GM21717 (cell line): ENCODE results near the gene EHBP1.

Source experiments
- ATAC-seq: cut with Tn5 transposase; IDR thresholded peaks from one replicate; pipeline ENCODE4 v1.9.1; 2021; ENCODE audit warnings: mild to moderate bottlenecking, moderate library complexity; ENCODE audit not compliant: unreplicated experiment

Gene EHBP1

DNA sequence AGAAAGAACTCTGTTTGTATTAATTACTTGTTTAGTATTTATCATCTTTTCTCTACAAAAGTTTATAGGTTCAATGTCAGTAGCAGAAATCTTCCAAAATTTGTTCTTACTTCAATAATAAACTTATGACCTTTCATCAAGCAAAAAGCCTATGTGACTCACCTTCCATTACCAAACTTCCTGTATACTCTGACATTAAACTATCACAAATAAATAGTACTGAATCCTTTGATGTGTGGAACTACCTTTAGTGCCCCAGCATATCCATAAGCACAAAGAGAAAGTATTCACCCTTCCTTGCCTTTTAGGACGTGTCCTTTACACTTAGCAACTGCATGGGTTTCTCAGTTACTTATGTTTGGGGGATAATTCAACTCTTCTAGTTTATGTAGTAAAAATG lies 166.0 kb downstream of the EHBP1 start:
- ATAC-seq: no peak

DNA sequence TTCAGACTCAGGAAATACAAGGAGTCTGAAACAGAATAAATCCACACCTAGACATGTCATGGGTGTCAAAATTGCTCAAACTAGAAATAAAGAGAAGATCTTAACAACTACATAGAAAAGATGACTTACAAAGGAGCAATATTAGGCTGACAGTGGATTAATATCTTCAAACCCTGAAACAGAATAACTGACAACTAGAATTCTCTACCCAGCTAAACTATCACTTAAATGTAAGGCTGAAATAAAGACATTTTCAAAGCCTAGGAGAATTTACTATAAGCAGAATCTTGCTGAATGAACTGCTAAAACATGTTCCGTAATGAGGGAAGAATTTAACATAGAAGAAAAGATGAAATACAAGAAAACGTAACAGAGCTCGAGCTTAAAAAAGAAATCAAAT lies 168.1 kb downstream of the EHBP1 start:
- no peak for ATAC-seq

DNA sequence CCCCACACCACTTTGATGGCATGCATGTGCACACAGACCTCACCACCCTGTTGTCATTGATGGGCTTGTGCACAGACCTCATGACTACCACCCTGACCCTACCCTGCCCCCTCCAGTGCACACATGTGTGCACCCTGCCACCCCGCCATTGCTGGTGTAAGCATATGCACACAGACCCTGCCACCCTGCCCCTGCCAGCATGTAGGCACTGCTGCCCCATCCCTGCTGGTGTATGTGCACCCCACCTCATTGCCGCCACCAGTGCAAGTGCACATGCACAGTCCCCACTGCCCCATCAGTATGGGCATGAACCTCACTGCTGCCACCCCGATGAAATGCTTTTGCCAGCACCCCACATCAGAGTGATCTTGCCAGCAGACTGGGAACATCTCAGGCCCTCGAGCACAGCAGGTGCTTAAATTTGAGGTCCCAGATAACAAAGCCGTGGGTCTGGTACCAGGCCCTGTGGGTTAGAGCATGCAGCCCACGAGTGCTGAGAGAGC lies 169.4 kb downstream of the EHBP1 start:
- ATAC-seq: no peak

DNA sequence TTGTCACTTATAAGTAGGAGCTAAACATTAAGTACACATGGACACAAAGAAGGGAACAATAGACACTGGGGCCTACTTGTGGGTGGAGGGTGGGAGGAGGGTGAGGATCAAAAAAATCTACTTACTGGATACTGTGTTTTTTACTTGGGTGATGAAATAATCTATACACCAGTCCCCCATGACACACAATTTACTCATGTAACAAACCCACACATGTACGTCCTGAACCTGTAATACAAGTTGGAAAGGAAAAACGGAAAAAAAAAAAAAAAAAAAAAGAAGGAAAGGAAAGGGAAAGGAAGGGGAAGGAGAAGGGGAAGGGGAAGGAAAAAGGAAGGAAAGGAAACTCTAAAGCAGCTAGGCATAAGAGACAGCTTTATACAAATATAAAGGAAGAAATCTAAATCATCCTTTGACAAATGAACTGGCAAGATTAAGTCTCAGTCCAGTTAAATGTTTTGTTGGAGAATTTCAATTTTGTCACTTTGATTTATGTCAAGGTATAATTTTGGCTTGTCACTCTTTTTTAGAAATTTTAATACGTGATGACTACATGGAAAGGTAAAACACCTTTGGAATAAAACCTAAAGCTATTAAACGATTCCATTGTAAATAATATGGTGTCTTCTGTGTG lies 175.8 kb downstream of the EHBP1 start:
- ATAC-seq: no peak

DNA sequence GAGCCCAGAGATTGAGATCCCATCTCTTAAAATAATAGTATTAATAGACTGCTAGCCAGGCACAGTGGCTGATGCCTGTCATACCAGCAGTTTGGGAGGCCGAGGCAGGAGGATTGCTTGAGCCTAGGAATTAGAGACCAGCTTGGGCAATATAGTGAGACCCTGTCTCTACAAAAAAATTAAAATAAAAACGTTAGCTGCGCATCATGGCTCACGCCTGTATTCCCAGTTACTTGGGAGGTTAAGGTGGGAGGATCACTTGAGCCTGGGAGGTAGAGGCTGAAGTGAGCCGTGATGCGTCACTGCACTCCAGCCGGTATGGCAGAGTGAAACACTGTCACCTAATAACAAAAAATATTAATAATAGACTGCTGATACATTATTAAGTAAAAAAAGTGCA lies 178.1 kb downstream of the EHBP1 start:
- no peak for ATAC-seq

DNA sequence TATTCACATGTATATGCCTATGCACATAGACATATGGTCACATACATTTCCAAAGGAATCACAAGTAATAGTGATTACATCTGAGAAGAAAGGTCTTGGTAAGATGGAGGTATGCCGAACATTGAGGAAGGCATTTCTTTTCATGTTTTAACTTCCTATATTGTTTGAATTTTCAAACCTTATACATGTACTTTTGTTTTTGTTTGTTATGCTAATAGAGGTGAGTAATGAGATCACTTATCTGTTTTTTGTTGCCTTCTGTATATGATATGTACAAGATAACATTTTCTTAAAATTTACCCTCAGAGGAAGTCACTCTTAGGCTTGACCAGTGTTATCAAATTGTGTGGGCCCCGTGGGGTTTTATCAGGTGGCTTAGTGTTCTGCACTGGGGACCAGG lies 178.6 kb downstream of the EHBP1 start:
- no peak for ATAC-seq

DNA sequence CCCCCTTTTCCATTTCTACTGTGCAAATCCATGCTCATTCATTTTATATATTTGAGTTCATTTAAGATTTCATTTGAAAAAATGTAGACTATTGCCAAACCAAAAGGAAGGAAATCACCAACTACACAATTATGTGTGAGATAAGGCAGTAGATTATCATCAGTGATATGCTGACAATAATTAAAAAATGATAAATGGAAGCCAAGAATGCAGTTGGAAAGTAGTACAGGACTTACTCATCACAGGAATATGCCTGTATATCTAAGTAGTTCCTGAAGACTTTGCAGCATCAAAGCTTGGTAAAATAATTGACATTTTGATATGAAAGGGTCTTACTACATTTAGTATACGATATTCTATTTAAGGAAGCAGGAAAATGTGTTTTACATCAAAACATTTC lies 179.0 kb downstream of the EHBP1 start:
- no peak for ATAC-seq

DNA sequence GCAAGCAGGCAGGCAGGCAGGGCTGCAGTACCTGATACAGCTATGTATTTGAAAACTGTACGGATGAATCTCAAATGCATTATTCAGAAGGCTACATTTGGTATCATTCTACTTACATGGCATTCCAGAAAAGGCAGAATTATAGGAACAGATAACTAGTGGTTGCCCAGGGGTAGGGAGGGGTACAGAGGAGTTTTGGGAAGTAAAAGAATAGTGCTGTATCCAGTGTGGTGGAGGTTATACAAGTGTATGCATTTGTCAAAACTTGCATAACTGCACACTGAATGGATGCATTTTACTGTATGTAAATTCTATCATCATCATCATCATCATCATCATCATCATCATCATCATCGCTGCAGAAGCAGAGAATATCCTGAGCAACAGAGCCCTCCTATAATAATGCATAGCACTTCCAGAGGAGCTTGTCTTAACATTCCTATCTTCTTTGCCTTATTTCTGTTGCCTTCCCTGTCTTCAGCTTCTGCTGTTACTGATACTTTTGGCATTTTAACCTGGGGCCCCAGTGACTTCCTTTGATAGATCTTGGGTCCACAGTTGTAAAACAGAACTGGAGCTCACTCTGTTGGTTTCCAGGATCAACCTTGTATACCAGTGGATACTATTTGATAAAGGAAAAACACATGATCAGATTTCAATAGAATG lies 189.6 kb downstream of the EHBP1 start:
- ATAC-seq: no peak

DNA sequence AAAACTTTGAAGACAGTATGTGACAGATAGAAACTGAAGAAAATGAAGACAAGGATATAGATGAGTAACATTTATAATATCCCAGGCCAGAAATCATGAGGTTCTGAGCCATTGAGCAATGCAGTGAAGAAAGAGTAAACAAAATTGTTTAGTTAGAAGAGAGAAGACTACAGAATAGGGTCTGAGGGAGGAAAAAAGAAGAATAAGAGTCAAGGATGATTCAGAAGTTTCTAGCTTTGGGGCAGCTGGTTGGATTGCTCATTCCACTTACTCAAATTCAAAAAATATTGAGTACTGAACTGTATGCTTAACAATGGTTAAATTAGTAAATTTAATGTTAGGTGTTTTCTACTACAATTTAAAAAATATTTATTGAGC lies 190.1 kb downstream of the EHBP1 start:
- ATAC-seq: no peak

DNA sequence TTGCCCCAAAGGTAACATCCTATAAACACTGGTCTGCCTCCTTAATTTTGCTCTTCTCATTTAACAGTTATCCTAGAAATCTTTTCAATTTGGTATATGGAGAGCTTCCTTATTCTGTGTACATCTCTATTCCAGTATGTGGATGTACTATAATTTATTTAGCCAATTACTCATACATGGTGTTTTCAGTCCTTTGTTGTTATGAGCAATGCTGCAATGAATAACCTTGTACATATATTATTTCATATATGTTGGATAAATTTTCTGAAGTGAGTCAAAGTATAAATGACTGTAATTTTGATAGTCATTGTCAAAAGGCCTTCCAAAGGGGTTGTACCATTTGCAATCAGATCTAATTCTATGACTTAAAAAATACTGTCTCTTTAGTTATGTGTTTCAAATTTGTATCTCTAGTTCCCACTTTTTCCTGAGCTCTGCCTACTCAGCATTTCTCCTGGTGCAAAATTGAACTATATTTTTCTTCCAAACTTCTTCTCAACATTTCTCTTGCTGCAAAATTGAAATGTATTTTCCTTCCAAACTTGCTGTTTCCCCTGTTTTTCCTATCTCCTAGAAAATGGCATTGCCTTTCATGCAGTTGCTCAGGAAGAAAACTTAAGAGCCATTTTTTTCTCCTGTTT lies 191.8 kb downstream of the EHBP1 start:
- ATAC-seq: no peak

DNA sequence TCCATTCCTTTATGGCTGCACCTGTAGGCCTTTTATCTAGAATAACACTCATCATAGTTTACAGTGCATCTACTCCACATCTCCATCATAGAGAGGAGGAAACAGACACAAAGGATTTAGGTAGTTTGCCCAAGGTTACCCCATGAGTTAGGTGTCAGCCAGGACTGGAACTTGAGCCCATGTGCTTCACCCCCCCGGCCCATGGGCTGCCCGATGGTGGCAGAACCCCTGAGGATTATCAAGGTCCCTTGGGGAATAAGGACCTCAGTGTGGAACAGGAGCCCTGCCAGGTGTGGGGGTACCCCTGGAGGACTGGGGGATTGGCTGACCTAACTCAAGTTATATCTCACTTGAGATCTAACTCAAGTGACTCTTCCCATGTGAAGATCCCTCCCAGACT lies 198.8 kb downstream of the EHBP1 start:
- no peak for ATAC-seq

DNA sequence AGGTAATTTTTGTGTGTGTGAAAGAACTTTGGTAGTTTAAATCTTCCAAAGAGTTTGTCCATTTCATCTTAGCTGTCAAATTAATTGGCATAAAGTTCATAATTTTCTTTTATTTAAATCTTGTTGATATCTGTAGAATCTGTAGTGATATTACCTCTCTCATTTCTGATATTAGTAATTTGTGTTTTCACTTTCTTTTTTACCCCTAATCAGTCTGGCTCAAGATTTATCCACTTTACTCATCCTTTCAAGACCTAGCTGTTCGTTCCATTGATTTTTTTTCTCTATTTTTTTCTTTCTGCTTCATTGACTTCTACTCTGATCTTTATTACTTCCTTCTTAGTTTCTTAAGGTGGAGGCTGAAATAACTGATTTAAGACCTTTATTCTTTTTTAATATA lies 202.6 kb downstream of the EHBP1 start:
- no peak for ATAC-seq

DNA sequence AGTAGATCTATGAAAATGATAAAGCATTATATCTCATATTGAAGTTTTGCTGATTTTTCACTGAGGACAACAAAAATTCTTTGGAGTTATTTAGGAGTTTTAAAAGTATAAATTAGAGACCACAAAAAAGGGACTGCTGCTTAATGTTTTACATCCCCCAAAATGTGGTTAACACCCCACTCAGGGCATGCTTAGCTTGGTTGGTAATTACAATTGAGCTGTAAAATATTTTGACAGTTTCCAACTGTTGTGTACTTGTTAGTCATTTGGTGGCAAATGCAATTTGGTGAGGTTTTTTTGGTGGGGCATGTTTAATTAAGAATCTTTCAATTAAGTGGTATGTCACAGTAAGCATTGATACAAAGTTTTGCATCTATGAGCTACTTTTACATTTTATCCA lies 207.8 kb downstream of the EHBP1 start:
- ATAC-seq: no peak

DNA sequence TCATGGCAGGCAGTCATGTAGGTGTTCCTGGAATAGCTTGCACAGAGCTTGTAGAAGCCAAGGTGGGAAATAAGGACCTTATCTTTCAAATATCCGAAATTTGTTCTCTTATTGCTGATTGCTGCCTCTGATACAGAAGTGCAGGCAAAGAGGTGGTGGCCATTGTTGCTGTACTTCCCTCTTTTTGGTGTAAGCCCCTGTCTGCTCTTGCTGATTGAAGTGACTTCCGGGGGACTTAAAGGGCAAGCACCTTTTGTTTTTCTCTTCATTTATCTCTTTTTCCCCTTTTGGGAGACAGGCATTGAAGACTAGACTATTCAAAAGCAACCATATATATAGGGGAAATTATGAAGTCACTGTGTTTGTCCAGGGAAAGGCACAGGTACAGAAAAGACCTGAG lies 213.5 kb downstream of the EHBP1 start:
- no peak for ATAC-seq

DNA sequence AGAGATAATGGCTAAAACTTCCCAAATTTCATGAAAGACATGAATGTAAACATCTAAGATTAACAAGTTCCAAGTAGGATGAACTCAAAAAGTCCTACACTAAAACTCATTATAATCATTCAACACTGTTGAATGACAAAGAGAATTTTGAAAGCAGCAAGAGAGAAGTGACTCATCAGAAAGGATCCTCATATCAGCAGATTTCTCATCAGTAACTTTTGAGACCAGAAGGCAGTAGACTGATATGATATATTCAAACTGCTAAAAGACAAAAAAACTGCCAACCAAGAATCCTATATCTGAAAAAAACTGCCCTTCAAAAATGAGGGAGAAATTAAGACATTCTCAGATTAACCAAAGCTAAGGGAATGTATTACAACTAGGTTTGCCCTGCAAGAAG lies 214.6 kb downstream of the EHBP1 start:
- no peak for ATAC-seq

DNA sequence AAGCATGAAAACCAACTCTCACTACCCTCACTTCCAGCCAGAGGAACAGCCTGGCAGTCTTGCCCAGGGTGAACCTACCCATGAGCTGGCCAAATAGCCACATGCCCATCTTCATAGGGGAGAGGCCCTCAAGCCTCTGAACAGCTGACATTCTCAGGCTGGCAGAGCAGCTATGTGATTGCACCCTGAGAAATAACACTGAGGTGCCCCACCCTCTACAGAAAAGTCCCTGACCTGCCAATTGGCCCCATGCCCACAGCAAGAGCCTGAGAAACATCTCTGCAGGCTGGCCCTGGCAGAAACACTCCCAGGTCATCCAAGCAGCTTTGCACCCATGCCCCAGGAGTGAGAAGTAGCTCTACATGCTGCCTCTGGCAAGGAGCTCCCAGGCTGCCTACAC lies 217.7 kb downstream of the EHBP1 start:
- ATAC-seq: no peak

DNA sequence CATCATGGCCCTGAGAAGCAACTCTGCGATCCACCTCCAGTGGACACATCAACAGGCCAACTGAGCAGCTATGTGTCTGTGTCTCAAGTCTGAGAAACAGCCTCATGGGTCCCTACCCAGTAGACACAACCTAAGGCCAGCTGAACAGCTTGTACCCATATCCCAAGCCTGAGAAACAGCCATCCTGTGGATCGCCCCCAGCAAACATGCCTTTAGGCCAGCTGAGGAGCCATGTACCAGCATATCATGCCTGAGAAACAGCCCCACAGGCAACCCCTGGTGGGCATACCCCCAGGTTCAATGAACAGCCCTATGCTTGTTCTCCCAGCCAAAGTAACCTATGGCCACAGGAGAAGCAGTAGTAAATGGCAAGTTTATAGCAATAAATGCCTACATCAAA lies 218.4 kb downstream of the EHBP1 start:
- no peak for ATAC-seq

DNA sequence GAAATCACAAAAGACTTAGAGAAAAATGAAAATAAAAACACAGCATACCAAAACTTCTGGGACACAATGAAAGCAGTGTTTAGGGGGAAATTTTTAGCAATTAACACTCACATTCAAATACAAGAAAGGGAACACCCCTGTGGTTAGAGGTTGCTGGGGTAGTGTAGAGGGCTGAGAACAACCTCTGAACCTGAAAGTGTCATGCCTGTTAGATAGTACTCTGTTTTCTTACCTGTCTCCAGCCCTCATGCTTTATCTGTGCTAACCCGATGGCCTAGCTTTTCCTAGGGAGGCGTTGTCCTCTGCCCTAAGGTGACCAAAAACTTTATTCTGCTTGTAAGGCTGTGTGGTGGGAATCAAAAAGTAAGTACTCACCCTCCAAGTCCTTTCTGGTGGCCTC lies 222.5 kb downstream of the EHBP1 start:
- ATAC-seq: no peak

DNA sequence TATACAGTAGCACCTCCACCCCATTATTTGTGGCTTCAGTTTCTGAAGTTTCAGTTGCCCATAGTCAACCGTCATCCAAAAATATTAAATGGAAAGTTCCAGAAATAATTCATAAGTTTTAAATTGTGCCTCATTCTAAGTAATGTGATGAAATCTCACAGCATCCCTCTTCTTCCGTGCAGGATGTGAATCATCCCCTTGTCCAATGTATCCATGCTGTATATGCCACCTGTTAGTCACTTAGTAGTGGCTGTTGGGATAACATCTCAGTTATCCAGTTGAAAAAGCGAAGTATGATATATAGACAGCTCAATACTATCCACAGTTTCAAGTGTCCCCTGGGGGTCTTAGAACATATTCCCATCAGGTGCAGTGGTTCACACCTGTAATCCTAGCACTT lies 226.0 kb downstream of the EHBP1 start:
- no peak for ATAC-seq

DNA sequence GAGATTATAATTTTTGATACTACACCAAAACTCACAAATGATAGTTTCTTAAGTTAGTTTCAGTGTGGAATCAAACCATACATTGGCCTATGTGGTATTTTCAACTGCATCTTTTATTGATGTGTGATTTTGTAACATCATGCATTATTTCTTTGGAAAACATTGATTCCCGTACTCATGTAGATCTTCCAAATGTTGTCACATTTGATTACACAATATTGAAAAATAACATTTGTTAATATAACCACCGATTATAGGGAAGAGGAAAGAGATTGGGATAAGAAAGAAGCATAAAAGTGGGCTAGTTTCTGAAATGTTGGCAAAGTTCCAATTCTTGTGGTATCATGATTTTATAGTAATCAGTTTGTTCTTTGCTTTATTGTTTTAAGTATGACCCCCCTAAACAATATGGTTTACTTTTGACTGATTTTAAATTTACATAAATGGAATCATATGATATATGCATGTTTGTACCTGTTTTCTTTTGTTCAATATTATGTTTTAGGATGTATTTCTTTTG lies 227.9 kb downstream of the EHBP1 start:
- no peak for ATAC-seq

DNA sequence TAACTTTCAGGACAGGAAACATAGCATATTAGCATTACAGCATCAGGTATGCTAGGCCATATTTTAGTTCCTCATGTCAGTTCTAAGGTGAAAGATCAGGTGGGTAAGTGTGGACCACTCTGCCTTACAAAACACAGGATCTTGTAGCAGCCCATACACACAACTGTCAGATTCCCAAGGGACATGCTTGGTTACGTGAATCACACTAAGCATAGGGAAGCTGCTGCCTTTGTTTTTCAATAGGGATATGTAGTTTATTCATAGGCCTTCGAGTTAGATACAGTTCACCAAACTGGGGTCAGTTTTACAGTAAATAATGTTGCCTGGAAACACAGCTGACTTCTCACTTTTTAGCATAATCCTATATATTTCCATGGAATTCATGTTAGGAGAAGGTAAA lies 229.0 kb downstream of the EHBP1 start:
- no peak for ATAC-seq

DNA sequence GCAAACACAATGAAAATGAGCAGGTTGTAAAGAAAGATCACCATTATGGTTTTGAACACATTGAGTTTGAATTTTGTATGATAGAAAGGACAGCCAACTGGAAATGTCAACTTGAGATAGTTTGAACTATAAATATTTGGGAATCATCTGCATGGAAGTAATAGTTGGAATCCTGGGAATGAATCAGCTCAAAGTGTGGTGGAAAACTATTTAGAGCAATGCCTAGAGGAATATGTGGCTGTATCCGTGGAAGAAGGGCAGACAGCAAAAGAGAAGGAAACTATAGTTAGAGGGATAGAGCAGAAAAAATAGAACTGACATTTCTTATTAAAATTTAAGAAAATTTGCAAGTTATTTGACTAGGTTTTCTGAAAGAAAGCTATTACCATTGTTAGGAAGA lies 232.6 kb downstream of the EHBP1 start:
- no peak for ATAC-seq
